CD4-positive, alpha-beta T cell treated with Interleukin-15 for 4 hours (primary cell): ENCODE results near the gene CD8B.

Source experiments
- DNase-seq: peaks from one replicate; pipeline ENCODE4 v3.0.0-alpha.2; 2020; ENCODE audit warnings: low spot score

Gene CD8B

GRCh38 chr2:86774862-86775261 is 86.8 kb downstream of the CD8B start:
- no peak for DNase-seq

- no peak for DNase-seq
Observed at GRCh38 chr2:86772611-86773010, 89.1 kb downstream of the CD8B start.

- DNase-seq: no peak
Observed at GRCh38 chr2:86770816-86771301, 90.8 kb downstream of the CD8B start.

GRCh38 chr2:86769838-86770237 is 91.8 kb downstream of the CD8B start:
- DNase-seq: no peak

- no peak for DNase-seq
Observed at GRCh38 chr2:86768189-86768949, 93.3 kb downstream of the CD8B start.
